Lower leg skin (tissue), 3 donors: ENCODE results near the gene PPFIA1.

ENCODE experiments used
- CTCF ChIP-seq, 3 donors: fragments of 450-650 bp; IDR thresholded peaks; one replicate each; pipeline ENCODE4 v1.5.1; 2016; ENCODE audit warnings: antibody characterized with exemption in 3 of 3, mild to moderate bottlenecking in 3 of 3, moderate library complexity in 2 of 3
- POLR2A ChIP-seq, 2 donors: fragments of 450-650 bp; IDR thresholded peaks; one replicate each; pipeline ENCODE4 v1.6.1; 2016 to 2017; ENCODE audit warnings: antibody characterized with exemption in 2 of 2, mild to moderate bottlenecking in 1 of 2, moderate library complexity in 1 of 2

- TF ChIP-seq POLR2A (IDR thresholded peaks at IDR 0.05), result no peak
- TF ChIP-seq CTCF (IDR thresholded peaks at IDR 0.05), result no peak
These were observed 17.6 kb upstream of the PPFIA1 start for GRCh38 chr11:70252844-70253243.
